ENCODE results near the gene ANKS1B.

Gene ANKS1B

DNA sequence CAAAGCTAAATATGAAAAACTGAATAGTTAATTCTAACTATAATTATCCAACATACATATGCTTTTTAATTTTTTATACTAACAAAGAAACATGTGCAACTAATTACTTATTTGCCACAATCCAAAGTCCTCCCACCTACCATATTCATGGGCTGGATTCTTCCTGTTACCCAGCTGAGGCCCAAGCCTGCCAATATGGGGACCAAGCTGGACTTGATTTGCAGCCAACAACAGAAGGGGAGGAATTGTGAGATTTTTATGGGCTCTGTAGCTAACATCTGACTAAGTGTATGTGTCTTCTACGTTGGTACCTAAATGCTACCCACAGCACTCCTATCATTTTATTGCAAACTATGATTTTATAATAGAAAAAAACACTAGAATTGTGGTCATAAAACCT is 13.1 kb upstream of the ANKS1B start:
- no peak for TF ChIP-seq CTCF (IDR thresholded peaks at IDR 0.05)

DNA sequence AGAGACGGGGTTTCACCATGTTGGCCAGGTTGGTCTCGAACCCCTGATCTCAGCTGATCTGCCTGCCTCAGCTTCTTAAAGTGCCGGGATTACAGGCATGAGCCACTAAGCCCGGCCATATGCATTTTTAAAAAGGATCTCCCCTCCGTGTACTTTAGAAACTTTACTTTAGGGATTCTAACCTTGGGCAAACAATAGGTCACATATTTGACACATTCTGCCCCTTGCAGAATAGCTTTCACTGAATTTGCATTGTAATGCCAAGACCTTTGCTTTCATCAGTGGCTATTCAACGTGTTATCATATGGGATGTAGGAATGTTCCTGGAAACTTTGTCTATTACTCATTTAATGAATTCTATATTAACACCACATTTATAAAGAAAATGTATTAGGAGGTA is 11.4 kb upstream of the ANKS1B start:
- no peak for TF ChIP-seq CTCF (IDR thresholded peaks at IDR 0.05)

DNA sequence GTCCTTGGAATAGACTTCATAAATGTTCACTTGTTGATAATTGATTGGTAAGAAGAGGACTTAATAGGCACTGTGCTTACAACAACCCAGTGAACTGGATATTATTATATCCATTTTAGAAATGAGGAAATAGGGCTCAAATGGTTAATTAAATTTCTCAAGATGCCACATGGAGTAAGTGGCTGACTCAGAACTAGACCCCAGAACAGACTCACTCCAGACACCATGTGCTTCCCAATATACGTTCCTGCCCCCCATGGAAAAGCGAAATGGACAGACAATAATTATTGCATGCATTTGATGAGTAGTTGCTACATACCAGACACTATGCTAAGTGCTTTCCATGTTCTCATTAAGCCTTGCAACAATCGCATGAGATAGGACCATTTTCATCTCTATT is 895 bp upstream of the ANKS1B start:
- no peak for TF ChIP-seq CTCF (IDR thresholded peaks at IDR 0.05)

DNA sequence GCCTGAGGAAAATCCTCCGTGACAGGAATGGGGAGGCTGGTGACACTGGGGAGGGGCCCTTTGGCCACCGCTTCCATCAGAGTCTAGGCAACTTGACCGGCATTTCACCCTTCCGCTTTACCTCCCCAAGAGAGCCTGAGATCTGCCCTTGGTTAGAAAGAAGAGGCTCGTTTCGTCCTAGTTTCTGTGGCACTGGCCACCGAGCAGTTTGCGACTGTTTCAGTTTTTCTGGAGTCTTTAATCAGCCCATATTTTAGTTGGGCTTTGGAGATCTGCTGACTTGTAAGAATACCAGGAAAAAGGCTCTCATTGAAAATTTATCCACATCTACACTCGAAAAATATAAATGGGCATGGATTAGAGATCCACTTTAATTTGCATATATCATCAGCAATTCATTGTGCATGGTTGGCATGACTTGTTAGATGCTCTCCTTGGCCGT is 414 bp upstream of the ANKS1B start:
- TF ChIP-seq CTCF (IDR thresholded peaks at IDR 0.05) = no peak

DNA sequence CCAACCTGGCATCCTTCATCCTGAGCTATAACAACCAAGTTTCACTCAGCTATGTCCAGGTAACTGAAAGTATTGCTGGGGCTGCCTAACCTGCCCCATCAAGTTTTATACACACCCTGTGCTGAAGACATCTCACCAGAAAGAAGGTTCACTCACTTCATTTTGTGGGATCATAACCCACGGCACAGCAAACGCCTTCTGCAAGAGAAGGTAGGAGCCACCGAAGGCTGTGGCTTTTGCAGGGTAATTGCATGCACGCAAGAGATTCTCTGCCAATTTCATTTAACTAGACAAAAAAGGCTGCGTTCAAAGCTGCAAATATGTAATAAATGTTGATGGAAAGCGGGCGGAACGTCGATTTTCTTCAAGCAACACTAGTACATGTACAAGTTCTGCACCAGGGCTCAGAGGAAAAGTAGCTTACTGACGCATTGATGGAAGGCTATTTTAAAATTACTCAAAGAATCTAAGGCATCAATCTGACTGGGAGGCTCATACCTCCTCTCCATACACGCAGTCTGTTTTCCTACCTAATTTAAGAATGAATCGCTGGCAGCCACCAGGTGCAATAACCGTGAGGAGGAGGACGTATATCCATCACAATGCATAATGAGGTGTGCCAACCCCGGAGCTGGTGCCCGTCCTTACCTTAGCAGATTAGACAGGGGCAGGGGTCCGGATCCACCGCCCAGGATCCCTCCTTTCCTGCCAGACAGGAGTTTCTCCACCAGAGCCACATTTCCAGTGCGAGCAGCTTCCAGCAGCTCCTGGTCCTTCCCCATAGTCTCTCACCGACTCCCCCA is 1.1 kb downstream of the ANKS1B start:
- TF ChIP-seq CTCF (IDR thresholded peaks at IDR 0.05) = no peak

- TF ChIP-seq CTCF (IDR thresholded peaks at IDR 0.05) = no peak
These were observed 3.0 kb downstream of the ANKS1B start for GRCh38 chr12:99981639-99982190.

DNA sequence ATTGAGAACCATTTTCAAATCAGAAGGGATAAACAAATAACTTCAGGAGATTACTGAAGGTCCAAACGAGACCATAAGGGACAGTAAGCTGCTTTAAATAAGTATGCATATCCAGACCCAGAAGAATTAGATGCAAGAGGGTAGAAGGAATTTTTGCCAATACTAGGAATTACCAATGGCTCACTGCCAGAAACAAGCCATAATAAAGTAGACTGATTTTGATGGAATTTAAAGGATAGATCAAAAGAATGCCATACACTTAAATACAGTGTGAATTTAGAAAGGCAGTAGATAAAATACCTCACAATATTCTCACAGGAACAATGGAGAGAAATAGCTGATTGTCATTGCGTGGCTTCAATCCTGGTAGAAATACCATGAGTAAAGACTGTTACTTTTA is 5.3 kb downstream of the ANKS1B start:
- no peak for TF ChIP-seq CTCF (IDR thresholded peaks at IDR 0.05)
